Neural progenitor cell (in vitro differentiated cells): ENCODE measurements around the gene NELL2. TPM values are rescaled to one million over a fixed set of nuclear protein-coding genes. Genes with fewer than 3 reads are reported as not detected.
A peak's percentile ranks its signal among the peaks of the same experiment; 100 is the strongest.
"Not testable (repeated sequence)": the region's sequence is repeated elsewhere in the genome, so short reads cannot be mapped to it uniquely, and the experiment has no call there.

Source experiments
- DNase-seq: peaks from one replicate; pipeline ENCODE4 v3.0.0-alpha.2; 2016; ENCODE audit warnings: low spot score
- H2AFZ ChIP-seq: fragments of 200-600 bp; sonication (generic); replicated peaks from 2 replicates; pipeline ENCODE4 v1.6.1; 2016; ENCODE audit warnings: antibody characterized with exemption
- H3F3A ChIP-seq: fragments of 200-600 bp; sonication (generic); 2 replicates; pipeline ENCODE4 v1.6.1; 2016; ENCODE audit warnings: antibody characterized with exemption, low read depth
- H3K27ac ChIP-seq: fragments of 200-600 bp; sonication (generic); 2 replicates; pipeline ENCODE4 v1.5.1; 2016; ENCODE audit warnings: mild to moderate bottlenecking
- H3K27me3 ChIP-seq: fragments of 200-600 bp; sonication (generic); 2 replicates; pipeline ENCODE4 v1.6.1; 2016; ENCODE audit warnings: mild to moderate bottlenecking, moderate library complexity
- H3K36me3 ChIP-seq: fragments of 200-600 bp; sonication (generic); 2 replicates; pipeline ENCODE4 v1.5.1; 2016
- H3K4me1 ChIP-seq: fragments of 200-600 bp; sonication (generic); 2 replicates; pipeline ENCODE4 v1.6.1; 2016; ENCODE audit warnings: mixed run types
- H3K4me2 ChIP-seq: fragments of 200-600 bp; sonication (generic); 2 replicates; pipeline ENCODE4 v1.6.1; 2016
- H3K4me3 ChIP-seq: fragments of 200-600 bp; sonication (generic); 2 replicates; pipeline ENCODE4 v1.5.1; 2016
- H3K79me2 ChIP-seq: fragments of 200-600 bp; sonication (generic); 2 replicates; pipeline ENCODE4 v1.6.1; 2016; ENCODE audit warnings: low read depth
- H3K9ac ChIP-seq: fragments of 200-600 bp; sonication (generic); 2 replicates; pipeline ENCODE4 v1.6.1; 2016
- H3K9me3 ChIP-seq: fragments of 200-600 bp; sonication (generic); 2 replicates; pipeline ENCODE4 v1.5.1; 2016; ENCODE audit warnings: low read depth
- H4K20me1 ChIP-seq: fragments of 200-600 bp; sonication (generic); 2 replicates; pipeline ENCODE4 v1.6.1; 2016; ENCODE audit warnings: low read depth
- H3K27ac Mint-ChIP-seq: 3 replicates; pipeline ENCODE4 v1.8.0; 2021; ENCODE audit warnings: mixed read lengths
- H3K27me3 Mint-ChIP-seq: 2 replicates; pipeline ENCODE4 v1.8.0; 2022; ENCODE audit warnings: low read depth, mild to moderate bottlenecking, inconsistent platforms, moderate library complexity, mixed read lengths; ENCODE audit not compliant: insufficient read depth
- H3K36me3 Mint-ChIP-seq: 3 replicates; pipeline ENCODE4 v1.8.0; 2021; ENCODE audit warnings: mixed read lengths
- H3K4me1 Mint-ChIP-seq: 3 replicates; pipeline ENCODE4 v1.8.0; 2021; ENCODE audit warnings: mixed read lengths
- H3K4me3 Mint-ChIP-seq: 3 replicates; pipeline ENCODE4 v1.8.0; 2021; ENCODE audit warnings: mild to moderate bottlenecking, moderate library complexity, mixed read lengths
- H3K9me3 Mint-ChIP-seq: 3 replicates; pipeline ENCODE4 v1.8.0; 2020; ENCODE audit warnings: mixed read lengths
- EZH2 ChIP-seq: fragments of 200-600 bp; sonication (generic); IDR thresholded peaks from 2 replicates; pipeline ENCODE4 v1.6.1; 2017; ENCODE audit warnings: antibody characterized with exemption, mild to moderate bottlenecking, moderate library complexity
- EZH2phosphoT487 ChIP-seq: fragments of 200-600 bp; sonication (generic); IDR thresholded peaks from 2 replicates; pipeline ENCODE4 v1.6.1; 2017; ENCODE audit warnings: antibody characterized with exemption
- total RNA-seq: library from RNA; depleted of rRNA; stranded (reverse); fragments of >200 nt; gene quantifications from 2 replicates; pipeline ENCODE4 v1.2.3, GENCODE V29; 2015; ENCODE audit warnings: low replicate concordance
- TF ChIP-seq, protein P1 (sequence below): fragments of 200-600 bp; sonication (generic); IDR thresholded peaks from 2 replicates; pipeline ENCODE4 v1.5.1; 2017; ENCODE audit warnings: antibody characterized with exemption, mild to moderate bottlenecking

Gene NELL2
- total RNA-seq, 1 donor from 2014 or later = 398 TPM

- peaks cover 21% of the 10 kb centered on the region for H3K4me1 Mint-ChIP-seq
- H3K27me3 Mint-ChIP-seq = no peaks in the 10 kb centered on the region
- Histone ChIP-seq H3K4me1 (no peaks in the 10 kb centered on the region), H3K36me3 (no peaks in the 10 kb centered on the region), H3F3A (no peaks in the 10 kb centered on the region), H3K4me3 (no peak overlapping the region), H3K79me2 (no peaks in the 10 kb centered on the region), H3K4me2 (no peak overlapping the region), H2AFZ (no peak overlapping the region), H3K9ac (no peak overlapping the region), H3K27ac (no peak overlapping the region), H3K27me3 (no peaks in the 10 kb centered on the region), H3K9me3 (no peaks in the 10 kb centered on the region), H4K20me1 (no peaks in the 10 kb centered on the region)
- peaks cover 13% of the 10 kb centered on the region for H3K36me3 Mint-ChIP-seq
- TF ChIP-seq EZH2 (no peak), EZH2phosphoT487 (no peak)
- TF ChIP-seq, protein P1, sequence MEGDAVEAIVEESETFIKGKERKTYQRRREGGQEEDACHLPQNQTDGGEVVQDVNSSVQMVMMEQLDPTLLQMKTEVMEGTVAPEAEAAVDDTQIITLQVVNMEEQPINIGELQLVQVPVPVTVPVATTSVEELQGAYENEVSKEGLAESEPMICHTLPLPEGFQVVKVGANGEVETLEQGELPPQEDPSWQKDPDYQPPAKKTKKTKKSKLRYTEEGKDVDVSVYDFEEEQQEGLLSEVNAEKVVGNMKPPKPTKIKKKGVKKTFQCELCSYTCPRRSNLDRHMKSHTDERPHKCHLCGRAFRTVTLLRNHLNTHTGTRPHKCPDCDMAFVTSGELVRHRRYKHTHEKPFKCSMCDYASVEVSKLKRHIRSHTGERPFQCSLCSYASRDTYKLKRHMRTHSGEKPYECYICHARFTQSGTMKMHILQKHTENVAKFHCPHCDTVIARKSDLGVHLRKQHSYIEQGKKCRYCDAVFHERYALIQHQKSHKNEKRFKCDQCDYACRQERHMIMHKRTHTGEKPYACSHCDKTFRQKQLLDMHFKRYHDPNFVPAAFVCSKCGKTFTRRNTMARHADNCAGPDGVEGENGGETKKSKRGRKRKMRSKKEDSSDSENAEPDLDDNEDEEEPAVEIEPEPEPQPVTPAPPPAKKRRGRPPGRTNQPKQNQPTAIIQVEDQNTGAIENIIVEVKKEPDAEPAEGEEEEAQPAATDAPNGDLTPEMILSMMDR = no peak
- DNase-seq = no peak
- no peak overlapping the region for H3K4me3 Mint-ChIP-seq
- peaks cover 7% of the 10 kb centered on the region for H3K9me3 Mint-ChIP-seq
- H3K27ac Mint-ChIP-seq = peak overlapping the region; percentile 84
These were observed 125.6 kb downstream of the NELL2 start for GRCh38 chr12:44750468-44750867.

DNA sequence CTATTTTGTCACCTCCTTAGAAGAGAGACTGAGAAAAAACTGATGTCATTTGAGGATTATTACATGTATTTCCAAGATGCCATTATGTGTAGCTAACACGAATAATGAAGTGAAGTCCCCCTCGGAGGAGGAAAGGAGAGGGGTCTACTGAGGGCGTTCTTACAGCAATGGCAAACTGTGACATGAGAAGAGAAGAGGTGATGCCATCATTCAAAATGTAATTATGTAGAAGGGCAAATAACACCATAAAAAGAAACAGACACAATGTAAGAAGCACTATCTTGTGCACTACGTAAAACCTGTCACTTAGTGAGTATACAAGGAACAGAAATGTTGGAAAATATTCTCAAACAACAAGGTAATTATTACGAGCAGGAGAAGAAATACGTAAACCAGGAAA, 126.5 kb downstream of the NELL2 start:
- Histone ChIP-seq H3K27me3 (no peaks in the 10 kb centered on the region), H3F3A (no peaks in the 10 kb centered on the region), H3K27ac (no peak overlapping the region), H3K36me3 (no peaks in the 10 kb centered on the region), H4K20me1 (no peaks in the 10 kb centered on the region), H3K4me2 (no peak overlapping the region), H3K4me1 (no peaks in the 10 kb centered on the region), H3K9me3 (no peaks in the 10 kb centered on the region), H3K4me3 (no peak overlapping the region), H3K9ac (no peak overlapping the region), H2AFZ (no peak overlapping the region), H3K79me2 (no peaks in the 10 kb centered on the region)
- Mint-ChIP-seq H3K4me3 (no peak overlapping the region), H3K4me1 (peaks cover 21% of the 10 kb centered on the region), H3K36me3 (peaks cover 18% of the 10 kb centered on the region), H3K9me3 (peaks cover 15% of the 10 kb centered on the region), H3K27me3 (no peaks in the 10 kb centered on the region), H3K27ac (no peak overlapping the region)
- DNase-seq = no peak
- TF ChIP-seq, protein P1 = no peak
- TF ChIP-seq EZH2phosphoT487 (no peak), EZH2 (no peak)

DNA sequence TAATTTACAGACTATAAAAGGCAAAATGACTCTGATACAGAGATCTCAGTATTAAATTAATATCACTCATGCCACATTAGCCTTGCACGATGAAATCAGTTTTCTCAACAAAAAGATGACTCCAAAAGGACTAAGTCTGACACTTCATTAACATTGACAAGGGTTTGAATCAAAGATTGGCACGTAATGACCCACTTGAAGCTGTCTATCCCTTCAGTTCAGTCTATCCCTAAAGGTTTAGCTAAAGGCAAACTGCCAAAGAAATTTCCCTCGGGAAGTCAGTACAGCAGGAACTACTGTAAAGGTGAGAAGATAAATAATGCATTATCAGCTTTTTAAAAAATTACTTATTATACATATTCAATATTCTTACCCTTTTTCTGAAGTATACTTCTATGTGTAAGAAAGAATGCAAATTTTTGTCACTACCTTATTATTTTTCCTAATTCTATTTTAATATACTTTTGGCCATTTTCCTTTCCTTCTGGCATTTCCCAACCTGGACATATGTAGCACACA, 127.1 kb downstream of the NELL2 start:
- no peaks in the 10 kb centered on the region for H4K20me1 ChIP-seq
- peaks cover 21% of the 10 kb centered on the region for H3K4me1 Mint-ChIP-seq
- no peak overlapping the region for H3K4me2 ChIP-seq
- H3K27me3 Mint-ChIP-seq = no peaks in the 10 kb centered on the region
- H3K36me3 ChIP-seq = no peaks in the 10 kb centered on the region
- H3K4me3 ChIP-seq = no peak overlapping the region
- no peak overlapping the region for H2AFZ ChIP-seq
- H3K36me3 Mint-ChIP-seq = peaks cover 20% of the 10 kb centered on the region
- H3K4me3 Mint-ChIP-seq = no peak overlapping the region
- H3K79me2 ChIP-seq = no peaks in the 10 kb centered on the region
- H3K27me3 ChIP-seq = no peaks in the 10 kb centered on the region
- TF ChIP-seq EZH2phosphoT487 (no peak), EZH2 (no peak)
- TF ChIP-seq, protein P1 = no peak
- peaks cover 17% of the 10 kb centered on the region for H3K9me3 Mint-ChIP-seq
- no peaks in the 10 kb centered on the region for H3F3A ChIP-seq
- no peaks in the 10 kb centered on the region for H3K4me1 ChIP-seq
- no peak overlapping the region for H3K9ac ChIP-seq
- no peaks in the 10 kb centered on the region for H3K9me3 ChIP-seq
- DNase-seq = no peak
- H3K27ac ChIP-seq = no peak overlapping the region
- no peak overlapping the region for H3K27ac Mint-ChIP-seq

DNA sequence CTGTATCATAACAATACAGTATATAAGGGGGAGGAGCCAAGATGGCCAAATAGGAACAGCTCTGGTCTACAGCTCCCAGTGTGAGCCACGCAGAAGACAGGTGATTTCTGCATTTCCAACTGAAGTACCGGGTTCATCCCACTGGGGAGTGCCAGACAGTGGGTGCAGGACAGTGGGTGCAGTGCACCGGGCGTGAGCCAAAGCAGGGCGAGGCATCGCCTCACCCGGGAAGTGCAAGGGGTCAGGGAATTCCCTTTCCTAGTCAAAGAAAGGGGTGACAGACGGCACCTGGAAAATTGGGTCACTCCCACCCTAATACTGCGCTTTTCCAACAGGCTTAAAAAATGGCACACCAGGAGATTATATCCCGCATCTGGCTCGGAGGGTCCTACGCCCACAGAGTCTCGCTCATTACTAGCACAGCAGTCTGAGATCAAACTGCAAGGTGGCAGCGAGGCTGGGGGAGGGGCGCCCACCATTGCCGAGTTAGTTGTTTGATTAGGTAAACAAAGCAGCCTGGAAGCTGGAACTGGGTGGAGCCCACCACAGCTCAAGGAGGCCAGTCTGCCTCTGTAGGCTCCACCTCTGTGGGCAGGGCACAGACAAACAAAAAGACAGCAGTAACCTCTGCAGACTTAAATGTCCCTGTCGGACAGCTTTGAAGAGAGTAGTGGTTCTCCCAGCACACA, 134.7 kb downstream of the NELL2 start:
- Mint-ChIP-seq H3K36me3 (peaks cover 48% of the 10 kb centered on the region), H3K9me3 (peaks cover 42% of the 10 kb centered on the region)
- H3K27ac Mint-ChIP-seq, H3K4me1 ChIP-seq, H3K4me3 ChIP-seq, H3K27me3 ChIP-seq, H2AFZ ChIP-seq, H3K4me2 ChIP-seq, H3F3A ChIP-seq, H3K4me1 Mint-ChIP-seq, H4K20me1 ChIP-seq, H3K79me2 ChIP-seq, H3K4me3 Mint-ChIP-seq, H3K27ac ChIP-seq, H3K27me3 Mint-ChIP-seq, DNase-seq, H3K9ac ChIP-seq, H3K9me3 ChIP-seq: not testable (repeated sequence)
- H3K36me3 ChIP-seq = peaks cover 16% of the 10 kb centered on the region
